Fibroblast of the aortic adventitia (primary cell): ENCODE results near the gene RNF150. TPM values are rescaled to one million over a fixed set of nuclear protein-coding genes. Genes with fewer than 3 reads are reported as not detected.

ENCODE experiments used
- DNase-seq: peaks from one replicate; pipeline ENCODE4 v3.0.0-alpha.2; 2010; ENCODE audit warnings: low read depth
- H3K4me3 ChIP-seq: 2 replicates; pipeline ENCODE4 v1.5.1; 2011; ENCODE audit warnings: low read depth, mild to moderate bottlenecking, control low read depth, low read length, moderate library complexity
- CTCF ChIP-seq: IDR thresholded peaks from 2 replicates; pipeline ENCODE4 v1.5.1; 2011; ENCODE audit warnings: mild to moderate bottlenecking, low read length, control low read depth, inconsistent platforms; ENCODE audit not compliant: insufficient read depth
- total RNA-seq: library from RNA; depleted of rRNA; stranded (reverse); fragments of >200 nt; gene quantifications from 2 replicates; pipeline ENCODE4 v1.2.3, GENCODE V29; 2012; ENCODE audit warnings: low replicate concordance

The RNF150 gene
- total RNA-seq, 1 donor, result 0.99 TPM

GRCh38 chr4:140955641-140956040 lies 177.6 kb downstream of the RNF150 start:
- DNase-seq, result no peak
- H3K4me3 ChIP-seq, result no peak overlapping the region
- no peak for TF ChIP-seq CTCF

GRCh38 chr4:140952717-140953116 lies 180.6 kb downstream of the RNF150 start:
- no peak for TF ChIP-seq CTCF
- peak; percentile 34 for DNase-seq
- H3K4me3 ChIP-seq, result no peak overlapping the region

GRCh38 chr4:140947506-140947905 lies 185.8 kb downstream of the RNF150 start:
- DNase-seq, result no peak
- TF ChIP-seq CTCF, result no peak
- H3K4me3 ChIP-seq, result no peak overlapping the region

- DNase-seq, result no peak
- no peak overlapping the region for H3K4me3 ChIP-seq
- TF ChIP-seq CTCF, result no peak
Measured at GRCh38 chr4:140945106-140945505, 188.2 kb downstream of the RNF150 start.

- DNase-seq, result peak; percentile 48
- H3K4me3 ChIP-seq, result no peak overlapping the region
- no peak for TF ChIP-seq CTCF
Measured at GRCh38 chr4:140944572-140944971, 188.7 kb downstream of the RNF150 start.

GRCh38 chr4:140944199-140944515 lies 189.1 kb downstream of the RNF150 start:
- no peak for TF ChIP-seq CTCF
- H3K4me3 ChIP-seq, result no peak overlapping the region
- peak; percentile 60 for DNase-seq

- H3K4me3 ChIP-seq, result no peak overlapping the region
Measured at GRCh38 chr4:140943486-140944198, 189.6 kb downstream of the RNF150 start.

More at GRCh38 chr4:140943486-140944198, 189.6 kb downstream of the RNF150 start:
- no peak for TF ChIP-seq CTCF
- peak; percentile 74 for DNase-seq
